Measurements from ENCODE around the gene OSTM1. TPM values are rescaled to one million over a fixed set of nuclear protein-coding genes. Genes with fewer than 3 reads are reported as not detected.

Gene OSTM1
- total and polyA plus RNA-seq, 2 of the 8 experiments (the other 6 are each of a cell fraction or from before 2014, with no cell fraction given) = 17.7 to 26.1 TPM

DNA sequence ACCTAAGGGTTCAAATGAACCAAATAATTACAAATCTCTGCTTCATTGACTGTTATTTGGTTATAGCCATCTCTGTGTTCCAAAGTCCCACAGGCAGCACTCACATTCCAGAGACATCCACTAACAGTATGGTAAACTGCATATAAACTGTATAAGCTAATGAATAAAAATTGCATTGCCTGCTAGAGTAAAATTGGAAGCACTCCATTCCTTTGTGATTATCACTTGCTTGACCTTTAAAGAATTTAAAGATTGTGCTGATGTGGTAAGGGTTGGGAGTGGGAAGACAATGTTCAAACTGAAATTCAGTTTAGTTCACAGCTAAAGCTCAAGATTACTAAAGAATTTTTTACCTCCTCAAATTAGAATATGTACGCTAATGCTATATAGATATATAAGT lies 31.0 kb upstream of the OSTM1 start:
- no peaks in the 10 kb centered on the region for H3K36me3 ChIP-seq (ENCODE audit: control insufficient read depth in 2 of 4, insufficient read depth in 4 of 4, low read length in 3 of 4)
- H2BK12ac ChIP-seq (ENCODE audit: low read depth, low read length) = no peak overlapping the region
- H4K8ac ChIP-seq (ENCODE audit: extremely low read depth, insufficient read depth, low read length) = no peak overlapping the region
- no peak overlapping the region for H3K4me3 ChIP-seq (ENCODE audit: extremely low read depth in 1 of 4, insufficient read depth in 2 of 4, low read depth in 3 of 4, low read length in 4 of 4)
- no peak overlapping the region for H2BK20ac ChIP-seq (ENCODE audit: low read length)
- H3K14ac ChIP-seq (ENCODE audit: insufficient read length) = no peak overlapping the region
- H4K5ac ChIP-seq (ENCODE audit: insufficient read length, low read depth, low read length) = no peak overlapping the region
- H4K20me1 ChIP-seq (replicated peaks in 1 of 2; ENCODE audit: control insufficient read depth in 1 of 2, insufficient read depth in 2 of 2, low read length in 2 of 2) = no peaks in the 10 kb centered on the region
- ChIA-PET CTCF (ENCODE audit: partially characterized antibody) (interaction anchor here (0.9 to 2.0 kb wide), 6 partner anchors 25 to 392 kb away, joined by 3 to 5 read pairs (median 4); no protein-coding TSS in a partner anchor), POLR2A (ENCODE audit: partially characterized antibody) (interaction anchor here (0.6 kb wide), 1 partner anchor 89 kb away, joined by 3 read pairs; no protein-coding TSS in a partner anchor)
- no peak overlapping the region for H3K27ac ChIP-seq (ENCODE audit: low read depth, low read length)
- H2AK5ac ChIP-seq (ENCODE audit: low read depth, low read length) = no peak overlapping the region
- WGBS, 2 experiments (ENCODE audit: extremely low coverage in 1 of 2, insufficient coverage in 1 of 2, insufficient read length in 1 of 2, insufficient replicate concordance in 2 of 2, low coverage in 1 of 2, low lambda C conversion rate in 2 of 2, missing lambda C conversion rate in 1 of 2) = 86% methylated on average over 1 of the region's 1 CpG; no CpG with 5 or more reads in 1 of the 2 experiments
- H2BK15ac ChIP-seq (ENCODE audit: low read length) = no peak overlapping the region
- DNase-seq (ENCODE audit: low read depth in 1 of 2, low spot score in 2 of 2) (no peak), FAIRE-seq (no peak)
- no peak overlapping the region for H3K56ac ChIP-seq (replicated peaks; ENCODE audit: insufficient read length, low read depth, low read length)
- no peak overlapping the region for H2AFZ ChIP-seq (ENCODE audit: low read length)
- H3K23me2 ChIP-seq (ENCODE audit: low read depth, low read length) = no peaks in the 10 kb centered on the region
- no peaks in the 10 kb centered on the region for H3K79me2 ChIP-seq (ENCODE audit: control insufficient read depth in 1 of 2, insufficient read depth in 2 of 2, low read length in 2 of 2)
- H2BK120ac ChIP-seq (replicated peaks; ENCODE audit: low read depth, low read length) = no peak overlapping the region
- H3K79me1 ChIP-seq (ENCODE audit: low read depth, low read length) = no peaks in the 10 kb centered on the region
- no peaks in the 10 kb centered on the region for H3K27me3 ChIP-seq (replicated peaks in 1 of 4; ENCODE audit: control insufficient read depth in 3 of 4, extremely low read depth in 1 of 4, insufficient read depth in 3 of 4, low read length in 3 of 4)
- no peak overlapping the region for H4K91ac ChIP-seq (replicated peaks; ENCODE audit: insufficient read length, low read length)
- no peak overlapping the region for H3K9ac ChIP-seq (replicated peaks in 1 of 4; ENCODE audit: extremely low read depth in 1 of 4, low read depth in 3 of 4, low read length in 3 of 4)
- H3K4me2 ChIP-seq (ENCODE audit: insufficient read depth in 1 of 2, low read depth in 2 of 2, low read length in 2 of 2) = no peak overlapping the region
- no peak overlapping the region for H3K18ac ChIP-seq (ENCODE audit: extremely low read depth, low read length)
- peaks cover 0 to 7% (median 4%) of the 10 kb centered on the region in 4 experiments; a peak in 5 of 7 replicates for H3K4me1 ChIP-seq (replicated peaks in 1 of 4; ENCODE audit: control insufficient read depth in 3 of 4, insufficient read depth in 4 of 4, low read length in 3 of 4)
- no peak overlapping the region for H3K23ac ChIP-seq (ENCODE audit: insufficient read length)
- no peak overlapping the region for H2BK5ac ChIP-seq (ENCODE audit: low read depth, low read length)
- H3K4ac ChIP-seq (replicated peaks; ENCODE audit: insufficient read length, low read depth, low read length) = no peak overlapping the region
- H3K9me3 ChIP-seq (ENCODE audit: insufficient read depth in 2 of 2, low read depth in 1 of 2, low read length in 1 of 2) = no peaks in the 10 kb centered on the region
- no peak for TF ChIP-seq POLR2A (IDR thresholded peaks at IDR 0.05; ENCODE audit: control extremely low read depth in 1 of 2, low read depth in 2 of 2, low read length in 2 of 2)
- TF ChIP-seq, protein P1, sequence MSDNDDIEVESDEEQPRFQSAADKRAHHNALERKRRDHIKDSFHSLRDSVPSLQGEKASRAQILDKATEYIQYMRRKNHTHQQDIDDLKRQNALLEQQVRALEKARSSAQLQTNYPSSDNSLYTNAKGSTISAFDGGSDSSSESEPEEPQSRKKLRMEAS (IDR thresholded peaks at IDR 0.05) = no peak
- no peak for TF ChIP-seq CBX5 (IDR thresholded peaks at IDR 0.05; ENCODE audit: low read depth, low read length)
- no peak for TF ChIP-seq SAP30 (IDR thresholded peaks at IDR 0.05; ENCODE audit: insufficient read depth, insufficient replicate concordance, low read length)
- TF ChIP-seq, protein P2, sequence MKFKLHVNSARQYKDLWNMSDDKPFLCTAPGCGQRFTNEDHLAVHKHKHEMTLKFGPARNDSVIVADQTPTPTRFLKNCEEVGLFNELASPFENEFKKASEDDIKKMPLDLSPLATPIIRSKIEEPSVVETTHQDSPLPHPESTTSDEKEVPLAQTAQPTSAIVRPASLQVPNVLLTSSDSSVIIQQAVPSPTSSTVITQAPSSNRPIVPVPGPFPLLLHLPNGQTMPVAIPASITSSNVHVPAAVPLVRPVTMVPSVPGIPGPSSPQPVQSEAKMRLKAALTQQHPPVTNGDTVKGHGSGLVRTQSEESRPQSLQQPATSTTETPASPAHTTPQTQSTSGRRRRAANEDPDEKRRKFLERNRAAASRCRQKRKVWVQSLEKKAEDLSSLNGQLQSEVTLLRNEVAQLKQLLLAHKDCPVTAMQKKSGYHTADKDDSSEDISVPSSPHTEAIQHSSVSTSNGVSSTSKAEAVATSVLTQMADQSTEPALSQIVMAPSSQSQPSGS (IDR thresholded peaks at IDR 0.05; ENCODE audit: low read length) = no peak
- TF ChIP-seq RXRA (IDR thresholded peaks at IDR 0.05; ENCODE audit: insufficient read depth, low read depth, low read length) = no peak
- no peak for TF ChIP-seq YY1 (IDR thresholded peaks at IDR 0.05; ENCODE audit: low read depth, low read length)
- TF ChIP-seq EP300 (IDR thresholded peaks at IDR 0.05; ENCODE audit: borderline replicate concordance in 1 of 2, low read depth in 2 of 2, low read length in 2 of 2) = no peak
- TF ChIP-seq, protein P3, sequence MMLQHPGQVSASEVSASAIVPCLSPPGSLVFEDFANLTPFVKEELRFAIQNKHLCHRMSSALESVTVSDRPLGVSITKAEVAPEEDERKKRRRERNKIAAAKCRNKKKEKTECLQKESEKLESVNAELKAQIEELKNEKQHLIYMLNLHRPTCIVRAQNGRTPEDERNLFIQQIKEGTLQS (IDR thresholded peaks at IDR 0.05; ENCODE audit: insufficient read depth, low read depth, low read length) = no peak
- no peak for TF ChIP-seq TAF1 (IDR thresholded peaks at IDR 0.05; ENCODE audit: low read depth, low read length)
- TF ChIP-seq CREB1 (IDR thresholded peaks at IDR 0.05) = no peak
- TF ChIP-seq NRF1 (IDR thresholded peaks at IDR 0.05; ENCODE audit: low read depth, low read length) = no peak
